Stimulated activated CD8-positive, alpha-beta memory T cell treated with anti-CD3 and anti-CD28 coated beads, Interleukin-4, amount 100 ng/mL, for 24 hours (primary cell): ENCODE data around the gene ATOSA.

Source experiments
- DNase-seq: peaks from one replicate; pipeline ENCODE4 v3.0.0-alpha.2; 2020; ENCODE audit warnings: low read depth

Gene ATOSA

DNA sequence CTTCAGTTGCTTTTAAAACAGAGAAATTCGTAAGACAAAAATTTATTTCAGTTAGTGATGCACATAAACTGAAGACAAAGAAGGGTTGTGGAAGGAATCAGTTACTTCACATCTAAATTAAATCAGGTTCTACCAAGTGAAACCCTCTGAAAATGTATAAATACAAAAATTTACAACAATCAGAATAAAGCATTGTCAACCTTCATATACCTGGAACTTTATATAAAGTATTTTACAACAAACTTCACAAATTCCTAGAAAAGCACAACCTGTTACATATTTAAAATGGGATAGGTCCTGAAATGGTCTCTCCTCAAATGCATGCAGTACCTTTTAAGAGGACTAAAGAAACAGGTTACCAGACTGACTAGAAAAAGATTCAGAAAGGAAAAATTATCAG is 26.9 kb downstream of the ATOSA start:
- no peak for DNase-seq

DNA sequence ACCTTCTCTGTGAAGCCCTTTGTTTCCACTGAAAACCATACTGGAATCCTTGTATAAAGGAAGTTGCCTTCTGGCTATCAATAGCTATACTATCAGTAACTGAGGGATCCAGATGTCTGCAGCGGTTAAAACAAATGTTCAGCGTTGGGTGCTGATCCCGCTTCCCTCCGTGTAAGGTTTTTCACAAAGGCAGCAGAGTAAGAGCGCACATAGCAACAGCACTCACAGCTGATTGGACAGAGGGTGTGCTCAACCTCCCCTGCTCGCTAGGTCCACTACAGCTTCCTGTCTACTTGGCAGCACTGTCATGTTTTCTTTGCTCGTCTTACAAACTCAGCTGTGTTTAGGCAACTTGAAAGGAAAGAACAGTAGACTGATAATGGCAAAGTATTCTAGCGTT is 27.3 kb downstream of the ATOSA start:
- no peak for DNase-seq

DNA sequence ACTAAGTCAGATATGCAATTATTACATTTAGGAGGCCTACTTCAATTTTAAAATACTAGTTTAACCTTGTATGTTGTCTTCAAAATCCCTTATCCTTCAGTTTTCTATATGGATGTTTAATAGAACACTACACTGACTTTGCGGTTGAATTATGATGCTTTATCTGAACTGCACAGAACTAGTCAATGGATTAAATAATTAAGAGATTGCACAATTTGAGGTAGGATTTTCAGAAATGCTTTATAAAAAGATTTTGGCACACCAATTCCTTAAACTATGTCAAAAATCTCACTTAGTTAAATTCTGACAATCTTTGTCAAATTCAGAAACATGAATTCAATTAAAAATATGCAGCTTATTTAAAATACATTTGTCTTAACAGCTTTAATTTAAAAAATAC is 28.1 kb downstream of the ATOSA start:
- DNase-seq: no peak

DNA sequence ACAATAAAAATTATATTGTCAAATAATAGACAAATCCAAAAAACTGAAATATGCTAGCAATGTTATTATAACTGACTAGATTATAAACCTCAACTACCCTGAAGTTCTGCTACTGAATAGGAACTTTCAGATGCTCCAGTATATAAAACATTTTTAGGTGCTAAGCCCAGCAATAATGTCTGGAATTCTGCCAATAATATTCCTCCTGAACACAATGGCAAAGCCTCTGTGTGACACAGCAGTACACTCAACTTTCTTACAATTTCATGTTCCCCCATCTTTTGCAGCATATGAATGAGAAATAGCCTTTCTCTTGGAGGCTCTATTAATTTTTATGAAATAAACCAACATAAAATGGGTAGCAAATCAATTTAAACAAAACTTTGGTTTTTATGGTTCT is 29.5 kb downstream of the ATOSA start:
- DNase-seq: no peak

DNA sequence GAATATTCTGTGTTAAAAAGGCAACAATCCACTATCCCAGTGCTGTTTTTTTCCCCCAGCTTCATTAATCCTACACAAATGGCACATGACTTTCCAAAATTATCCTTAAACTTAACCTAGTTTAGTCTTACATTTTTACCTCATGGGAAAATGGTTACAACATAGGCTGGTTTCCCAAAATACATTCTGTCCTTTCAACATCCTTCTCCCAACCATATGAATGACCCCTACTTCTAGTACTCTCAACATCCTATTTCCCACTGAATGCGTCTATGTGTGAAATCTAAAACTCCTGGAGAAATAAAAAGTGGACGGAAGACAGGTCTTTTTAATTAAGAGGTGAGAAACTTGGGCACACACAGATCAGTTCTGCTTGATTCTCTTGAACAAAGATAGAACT is 33.3 kb downstream of the ATOSA start:
- no peak for DNase-seq

GRCh38 chr15:52642386-52643361 is 36.5 kb downstream of the ATOSA start:
- DNase-seq: no peak

DNA sequence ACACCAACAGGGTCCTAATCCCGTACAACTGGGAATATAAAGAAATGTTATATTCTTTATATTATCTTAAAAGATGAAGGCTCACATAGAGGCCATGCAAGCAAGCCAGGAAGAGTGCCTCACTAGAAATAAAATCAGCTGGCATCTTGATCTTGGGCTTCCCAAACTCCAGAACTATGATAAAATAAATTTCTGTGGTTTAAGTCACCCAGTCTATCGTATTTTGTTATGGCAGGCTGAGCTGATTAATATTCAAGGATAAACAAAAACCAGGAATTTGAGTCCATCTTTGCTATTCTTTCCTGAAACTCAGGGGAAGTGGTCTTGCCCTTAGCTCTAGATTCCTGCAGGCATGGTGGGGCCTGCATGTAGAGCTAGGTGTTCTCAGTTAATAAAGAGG is 42.7 kb downstream of the ATOSA start:
- DNase-seq: no peak

DNA sequence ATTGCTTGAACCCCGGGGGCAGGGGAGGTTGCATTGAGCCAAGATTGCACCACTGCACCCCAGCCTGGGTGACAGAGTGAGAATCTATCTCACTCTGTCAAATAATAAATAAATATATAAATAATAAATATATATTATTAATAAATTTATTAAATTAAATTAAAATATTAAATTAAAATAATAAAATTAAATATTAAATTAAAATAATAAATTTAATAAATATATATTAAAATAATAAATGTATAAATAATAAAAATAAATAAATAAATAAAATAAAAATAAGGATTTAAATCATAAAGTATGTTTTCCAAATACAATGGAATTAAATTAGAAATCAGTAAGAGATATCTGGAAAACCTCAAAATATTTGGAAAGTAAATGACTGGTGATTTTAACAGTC is 43.3 kb downstream of the ATOSA start:
- no peak for DNase-seq
